COLO668 (cell line): ENCODE data around the gene LRRK2.
"Not testable (repeated sequence)": the region's sequence is repeated elsewhere in the genome, so short reads cannot be mapped to it uniquely, and the experiment has no call there.

Experiments used
- DNase-seq: peaks from one replicate; lab custom pipeline; 2025; ENCODE audit not compliant: unreplicated experiment; lab: John Stamatoyannopoulos, UW

LRRK2 gene

GRCh38 chr12:40212566-40212965 lies 12.2 kb upstream of the LRRK2 start:
- no peak for DNase-seq

- DNase-seq = no peak
These were observed 8.8 kb upstream of the LRRK2 start for GRCh38 chr12:40215982-40216381.

DNA sequence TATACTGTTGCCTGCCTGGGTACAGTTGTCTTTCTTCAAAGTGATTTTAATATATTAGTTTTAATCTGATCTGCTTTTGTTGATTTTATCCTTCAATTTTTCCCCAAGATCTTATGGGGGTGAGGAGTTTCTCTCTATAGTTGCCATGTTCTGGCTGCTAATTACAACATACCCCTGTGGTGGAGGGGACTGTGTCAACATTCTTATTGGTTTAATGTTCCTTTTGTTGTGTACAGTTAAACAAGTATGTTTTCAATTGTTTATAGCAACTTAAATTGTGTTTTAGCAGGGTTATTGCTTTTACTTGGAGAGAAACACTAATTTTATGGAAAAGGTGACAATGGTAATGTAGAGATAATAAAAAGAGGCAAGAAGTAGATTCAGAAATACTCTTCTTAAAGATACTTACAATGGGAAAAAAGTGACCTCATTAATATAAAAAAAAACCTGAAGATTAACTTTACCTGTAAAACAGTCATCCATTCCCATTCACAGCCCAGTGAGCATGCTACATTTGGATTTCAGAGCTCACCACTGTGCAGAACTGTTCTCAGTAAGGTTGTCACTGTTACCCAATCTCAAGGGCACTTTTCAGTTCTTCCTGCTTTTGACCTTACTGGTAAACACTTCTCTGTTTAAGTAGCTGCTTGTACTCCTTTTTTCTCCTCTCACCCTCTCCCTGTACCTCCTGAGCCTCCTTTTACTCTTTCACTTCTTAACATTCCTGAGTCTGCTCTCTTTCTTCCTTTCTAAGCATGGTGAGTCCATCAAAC lies 8.1 kb upstream of the LRRK2 start:
- DNase-seq = no peak

- DNase-seq = no peak
These were observed 5.0 kb upstream of the LRRK2 start for GRCh38 chr12:40219760-40220159.

- no peak for DNase-seq
These were observed 2.5 kb upstream of the LRRK2 start for GRCh38 chr12:40222247-40222646.

- DNase-seq = no peak
These were observed 1.2 kb upstream of the LRRK2 start for GRCh38 chr12:40223646-40224045.

DNA sequence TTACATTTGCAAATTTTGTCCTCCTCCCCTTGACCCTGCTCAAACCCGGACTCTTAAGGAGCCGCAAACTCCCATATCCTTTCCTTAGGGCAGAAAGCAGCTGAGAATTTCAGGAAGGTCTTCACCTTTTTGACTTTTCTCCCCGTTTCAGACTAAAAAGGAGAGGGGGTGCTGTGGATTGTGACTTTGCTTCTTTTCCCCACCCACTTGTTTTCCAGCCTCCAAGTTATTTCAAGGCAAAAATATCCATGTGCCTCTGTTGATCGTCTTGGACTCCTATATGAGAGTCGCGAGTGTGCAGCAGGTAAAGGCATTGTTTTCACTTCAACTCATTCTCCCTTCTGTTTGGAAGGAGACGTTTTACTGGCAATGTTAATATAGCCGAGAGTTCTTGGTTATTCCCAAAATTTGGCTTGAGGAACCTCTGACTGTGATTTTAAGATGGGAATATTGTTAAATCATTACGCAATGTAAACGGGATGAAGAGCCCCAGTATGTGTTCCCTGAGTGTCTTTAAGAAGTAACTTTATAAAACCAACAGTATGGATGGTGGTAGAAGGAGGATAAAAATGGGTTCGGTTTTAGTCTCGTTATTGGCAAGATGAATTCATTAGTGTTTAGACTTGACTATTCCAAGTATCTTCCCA lies 663 bp downstream of the LRRK2 start:
- DNase-seq = no peak

- DNase-seq = no peak
These were observed 1.3 kb downstream of the LRRK2 start for GRCh38 chr12:40225984-40226602.

DNA sequence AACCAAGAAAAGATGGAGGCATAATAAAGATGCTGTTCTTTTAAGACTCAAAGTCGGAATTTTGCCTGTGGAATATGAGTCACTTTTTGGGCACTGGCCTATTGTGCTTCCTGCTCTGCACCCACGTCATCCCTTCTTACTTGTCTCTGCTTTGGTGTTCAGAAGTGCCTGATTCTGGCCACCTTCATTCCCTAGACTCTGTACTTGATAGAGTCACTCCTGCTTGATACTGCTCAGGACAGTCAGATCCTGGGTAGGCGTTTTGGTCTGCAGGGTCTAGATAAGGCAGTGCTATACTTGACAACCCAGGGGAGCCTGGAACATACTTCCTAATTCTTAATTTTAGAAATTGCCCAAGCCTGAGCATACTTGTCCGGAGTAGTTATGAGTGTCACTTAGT lies 1.9 kb downstream of the LRRK2 start:
- DNase-seq = no peak

DNA sequence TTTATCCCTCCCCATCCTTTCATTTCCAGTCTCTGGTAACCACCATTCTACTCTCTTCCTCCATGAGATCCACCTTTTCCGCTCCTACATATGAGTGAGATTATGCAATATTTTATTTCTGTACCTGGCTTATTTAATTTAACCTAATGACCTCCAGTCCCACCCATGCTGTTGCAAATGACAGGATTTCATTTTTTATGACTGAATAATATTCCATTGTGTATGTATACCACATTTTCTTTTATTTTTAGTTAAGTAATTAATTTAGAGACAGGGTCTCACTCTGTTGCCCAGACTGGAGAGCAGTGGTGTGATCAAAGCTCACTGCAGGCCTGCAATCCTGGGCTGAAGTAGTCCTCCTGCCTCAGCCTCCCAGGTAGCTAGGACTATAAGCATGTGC lies 2.6 kb downstream of the LRRK2 start:
- no peak for DNase-seq

- no peak for DNase-seq
These were observed 3.9 kb downstream of the LRRK2 start for GRCh38 chr12:40228727-40229126.

DNA sequence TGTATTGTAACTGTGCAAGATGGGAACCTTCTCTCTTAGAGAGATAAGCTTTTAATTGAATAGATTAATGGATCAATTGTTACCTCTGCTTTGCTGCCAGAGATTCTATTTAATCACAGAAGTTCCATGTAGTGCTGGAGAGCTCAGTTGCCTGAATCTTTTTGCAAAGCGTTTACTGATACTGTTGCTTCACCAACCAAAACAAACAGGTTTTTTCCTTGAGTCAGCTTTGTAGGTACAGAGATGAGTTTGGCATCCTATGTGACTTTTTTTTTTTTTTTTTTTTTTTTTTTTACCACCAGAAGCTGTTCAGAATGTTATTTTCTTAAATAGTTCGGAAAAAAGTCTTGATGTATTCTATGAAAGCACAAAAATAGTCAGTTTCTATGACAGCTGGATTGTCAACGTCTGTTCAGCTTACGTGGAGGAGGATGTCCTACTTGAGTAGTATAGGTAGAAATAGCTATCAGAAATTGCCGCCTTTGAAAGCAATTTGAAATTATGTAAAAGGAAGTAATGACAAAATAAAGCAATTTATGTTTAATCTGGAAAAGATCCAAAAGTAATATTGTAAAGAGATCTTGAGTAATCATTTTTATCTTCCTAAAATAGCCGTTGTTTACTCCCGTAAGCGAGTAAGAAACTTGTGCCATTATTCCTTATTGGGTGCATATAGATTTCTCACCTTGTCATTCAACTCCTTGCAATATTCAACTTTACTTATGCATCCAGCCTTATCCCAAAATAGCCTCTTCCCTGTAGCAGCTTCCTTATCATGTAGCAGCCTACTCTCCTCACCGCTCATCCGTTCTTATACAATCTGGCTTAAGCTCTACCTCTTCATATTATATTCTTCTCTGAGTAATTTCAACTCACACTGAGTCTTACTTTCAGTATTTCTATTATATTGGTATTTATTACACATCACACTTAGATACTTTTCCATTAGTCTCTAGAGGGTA lies 5.2 kb downstream of the LRRK2 start:
- DNase-seq = no peak

GRCh38 chr12:40232602-40233001 lies 7.8 kb downstream of the LRRK2 start:
- no peak for DNase-seq

DNA sequence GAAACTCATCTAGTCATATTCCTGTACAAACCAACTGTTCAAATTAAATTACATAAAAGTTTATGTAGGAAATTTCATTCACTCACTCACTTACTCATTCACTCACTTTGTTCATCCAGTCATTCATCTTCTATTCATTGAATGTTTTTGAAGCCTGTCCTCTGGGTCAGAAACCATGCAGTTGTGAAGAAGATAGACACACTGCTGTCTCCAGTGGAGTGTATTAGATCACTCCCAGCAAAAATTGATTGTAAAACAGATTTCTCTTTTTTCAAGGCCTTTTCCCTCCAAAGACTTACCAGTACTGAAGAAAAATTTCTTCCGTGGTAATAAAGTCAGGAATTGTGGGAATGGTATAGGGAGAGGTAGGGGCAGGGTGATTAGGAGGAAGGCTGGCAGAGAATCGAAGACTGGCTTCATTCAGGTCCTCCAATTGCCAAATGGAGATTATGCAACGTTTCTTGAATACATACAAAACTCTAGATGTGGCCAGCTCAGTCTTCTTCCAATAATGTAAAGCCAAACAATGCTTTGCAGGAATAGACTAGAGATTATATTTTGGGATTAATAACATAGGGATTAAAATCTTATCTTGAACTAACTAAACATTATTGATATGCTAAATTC lies 9.1 kb downstream of the LRRK2 start:
- no peak for DNase-seq

DNA sequence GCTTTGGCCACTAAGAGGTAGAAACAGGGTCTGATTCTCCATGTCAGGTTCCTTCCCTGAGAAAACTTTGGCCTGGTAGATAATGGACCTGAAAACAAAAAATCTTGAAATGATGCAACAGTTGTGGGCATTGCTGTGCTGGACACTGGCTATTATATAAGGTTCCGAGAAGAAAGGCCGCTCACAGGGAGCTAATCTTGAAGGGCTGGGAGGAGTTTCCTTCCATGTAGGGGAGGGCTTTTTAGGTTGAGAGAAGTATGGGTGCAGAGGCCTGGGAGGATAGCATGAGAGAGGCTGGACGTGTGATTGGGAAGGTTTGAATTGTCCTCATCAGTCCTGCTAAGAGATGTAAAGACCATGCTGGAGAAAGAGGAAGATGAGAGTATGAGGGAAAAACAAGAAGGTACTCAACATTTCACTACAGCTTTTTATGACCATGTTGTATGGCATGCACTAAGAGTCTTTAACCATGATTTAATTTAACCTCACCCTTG lies 11.6 kb downstream of the LRRK2 start:
- no peak for DNase-seq

- no peak for DNase-seq
These were observed 13.6 kb downstream of the LRRK2 start for GRCh38 chr12:40238266-40238902.

DNA sequence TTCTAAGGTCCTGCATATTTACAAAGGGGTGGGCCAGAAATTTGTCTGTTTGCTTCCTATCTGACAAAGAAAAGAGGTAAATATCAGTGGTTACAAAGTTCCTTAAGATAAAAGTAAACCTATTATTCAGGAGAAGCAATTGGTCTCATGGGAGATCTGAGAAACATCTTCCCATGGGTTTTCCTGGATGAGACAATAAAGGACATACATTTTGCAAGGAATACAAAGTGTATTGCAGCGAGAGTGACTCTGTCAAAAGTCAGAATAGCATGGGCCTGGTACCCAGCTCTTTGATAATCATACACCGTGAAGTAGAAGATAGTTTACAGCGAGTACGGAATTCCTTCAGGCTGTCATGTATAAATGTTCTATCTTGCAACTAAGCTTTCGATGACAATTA lies 14.2 kb downstream of the LRRK2 start:
- no peak for DNase-seq

DNA sequence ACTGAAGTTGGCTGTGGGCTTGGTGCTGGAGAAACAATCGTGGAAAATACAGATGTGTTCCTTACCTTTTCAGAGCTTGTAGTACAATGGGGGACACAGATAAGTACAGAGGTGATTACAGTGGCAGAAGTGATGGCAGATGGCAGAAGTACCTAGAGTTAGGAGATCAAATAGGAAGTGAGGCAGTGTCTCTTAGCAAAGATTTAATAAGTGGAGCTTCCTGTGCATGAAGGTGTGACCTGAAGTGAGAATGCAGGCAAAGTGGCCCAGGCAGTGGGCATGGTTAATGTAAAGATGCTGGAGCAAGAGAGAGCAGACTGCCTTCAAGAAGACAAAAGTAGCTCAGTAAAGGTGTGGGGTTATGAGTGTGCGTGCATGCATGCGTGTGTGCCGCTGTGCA lies 16.0 kb downstream of the LRRK2 start:
- DNase-seq = no peak

GRCh38 chr12:40241741-40242140 lies 16.9 kb downstream of the LRRK2 start:
- no peak for DNase-seq

GRCh38 chr12:40244526-40245156 lies 19.8 kb downstream of the LRRK2 start:
- DNase-seq = not testable (repeated sequence)
